NAMALWA (cell line): ENCODE results near the gene LAG3.

ENCODE experiments used
- DNase-seq: peaks from one replicate; pipeline ENCODE4 v3.0.0-alpha.2; 2015; ENCODE audit warnings: low spot score

The LAG3 gene

DNA sequence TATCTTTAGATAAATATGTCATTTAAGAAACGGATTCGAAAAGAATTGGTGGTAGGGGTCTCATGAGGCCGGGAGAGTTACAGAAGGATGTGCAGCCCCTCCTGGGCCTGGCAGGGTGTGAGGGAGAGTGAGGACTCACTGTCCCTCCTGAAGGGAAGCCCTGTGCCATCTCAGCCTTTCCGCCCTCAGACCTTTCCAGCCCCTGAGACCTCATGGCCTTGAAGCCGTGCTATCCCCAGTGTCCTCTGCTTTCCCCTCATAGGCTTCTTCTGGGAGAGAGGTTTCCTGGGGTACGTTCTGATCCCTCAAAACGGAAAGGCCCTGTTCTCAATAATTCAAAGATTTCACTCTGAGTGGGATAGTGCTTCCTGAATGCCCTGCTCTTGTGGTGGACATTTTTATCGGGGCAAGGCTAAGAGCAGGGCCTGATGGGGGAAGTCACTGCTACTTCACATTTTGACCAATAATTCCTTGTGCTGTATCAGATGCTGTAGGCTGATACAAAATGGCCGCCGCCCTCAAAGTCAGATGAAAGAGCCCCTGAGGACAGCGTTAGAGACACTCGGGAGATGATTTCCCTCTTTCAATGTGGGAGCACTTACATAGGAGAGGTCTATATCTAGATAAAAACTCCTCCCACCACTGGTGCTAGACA lies 18.3 kb downstream of the LAG3 start:
- DNase-seq: no peak

DNA sequence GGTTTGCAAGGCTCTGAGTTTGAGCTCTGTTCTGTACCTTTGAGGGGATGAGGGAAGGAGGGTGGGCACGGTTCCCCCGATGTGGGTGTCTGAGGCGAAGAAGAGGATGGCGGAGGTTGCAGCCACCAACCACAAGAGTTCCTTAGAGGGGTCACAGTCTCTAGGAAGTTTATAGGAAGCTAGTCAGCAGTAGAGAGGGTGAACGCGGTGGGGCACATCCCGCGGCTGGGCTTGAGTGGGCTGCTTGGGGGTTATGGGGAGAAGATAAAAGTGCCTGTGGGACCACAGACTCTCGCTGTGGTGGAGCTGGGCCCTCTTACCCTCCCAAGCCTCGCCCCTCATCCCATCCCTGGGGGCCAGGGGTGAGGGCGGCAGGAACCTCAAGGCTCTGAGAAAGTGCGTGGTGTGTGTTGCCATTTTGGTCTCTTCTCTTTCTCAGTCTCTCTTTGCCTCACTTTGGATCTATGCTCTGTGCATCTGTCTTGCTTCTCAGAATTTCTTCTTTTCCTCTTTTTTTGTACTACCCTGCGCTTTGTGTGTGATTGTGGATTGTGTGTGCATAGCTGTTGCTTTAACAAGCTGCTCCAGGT lies 19.7 kb downstream of the LAG3 start:
- no peak for DNase-seq

DNA sequence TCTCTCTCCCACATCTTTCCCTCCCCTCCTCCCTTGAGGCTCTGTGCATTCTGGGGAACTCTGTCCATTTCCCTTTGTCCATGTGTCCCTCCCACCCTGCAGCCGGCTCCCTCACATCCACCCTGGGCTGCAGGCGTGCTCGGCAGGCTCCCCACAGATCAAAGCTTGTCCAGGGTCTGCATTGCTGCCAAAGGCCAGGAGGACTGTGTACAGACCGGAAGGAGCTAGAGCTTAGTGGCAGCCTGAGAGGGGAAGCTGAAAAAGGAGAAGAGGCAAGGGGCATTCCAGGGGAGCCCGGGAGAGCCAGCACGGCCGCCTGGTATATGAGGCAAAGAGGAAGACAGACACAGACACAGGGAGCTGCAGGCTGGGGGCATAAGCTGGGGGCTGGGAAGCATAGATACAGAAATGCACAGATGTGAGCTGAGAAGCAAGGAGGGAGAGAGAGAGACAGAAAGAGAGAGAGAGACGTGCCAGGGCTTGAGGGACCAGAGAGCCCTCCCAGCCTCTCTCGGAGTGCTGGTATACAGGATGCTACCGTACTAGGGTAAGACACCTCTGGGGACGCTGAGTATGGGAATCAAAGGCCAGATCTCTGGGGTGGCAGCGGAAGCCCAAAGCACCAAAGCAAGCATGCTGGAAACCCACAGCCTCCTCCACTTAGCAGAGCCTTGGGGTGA lies 20.3 kb downstream of the LAG3 start:
- no peak for DNase-seq

DNA sequence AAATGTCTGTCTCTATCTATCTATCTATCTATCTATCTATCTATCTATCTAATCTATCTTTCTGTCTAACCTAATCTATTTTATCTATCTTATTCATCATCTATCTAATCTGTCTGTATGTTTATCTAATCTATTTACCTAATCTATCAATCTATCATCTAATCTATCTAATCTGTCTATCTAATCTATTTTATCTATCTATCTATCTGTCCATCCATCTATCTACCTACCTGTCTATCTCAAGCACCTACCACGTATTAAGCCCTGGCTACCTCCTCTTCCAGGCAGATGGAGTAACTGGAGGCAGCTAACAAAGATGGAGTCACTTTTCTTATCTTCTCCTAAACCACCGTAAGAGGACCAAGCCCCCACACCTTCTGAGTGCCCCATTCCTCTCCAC lies 22.8 kb downstream of the LAG3 start:
- DNase-seq: no peak

DNA sequence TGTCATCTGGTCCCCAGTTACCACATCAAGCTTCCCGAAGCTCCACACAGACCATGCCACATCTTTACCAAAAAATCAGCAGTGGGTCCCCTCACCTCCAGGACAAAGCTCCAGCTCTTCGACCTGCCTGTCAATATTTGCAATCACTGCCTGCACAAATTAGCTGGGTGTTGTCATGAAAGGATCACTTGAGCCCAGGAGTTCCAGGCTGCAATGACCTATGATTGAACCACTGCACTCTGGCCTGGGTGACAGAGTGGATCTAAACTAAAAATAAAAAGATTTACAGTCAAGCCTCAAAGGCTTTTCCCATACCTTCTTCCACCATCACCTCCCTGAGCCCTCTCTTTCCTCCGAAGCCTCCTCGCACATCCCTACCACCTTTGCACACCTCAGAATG lies 24.3 kb downstream of the LAG3 start:
- no peak for DNase-seq

DNA sequence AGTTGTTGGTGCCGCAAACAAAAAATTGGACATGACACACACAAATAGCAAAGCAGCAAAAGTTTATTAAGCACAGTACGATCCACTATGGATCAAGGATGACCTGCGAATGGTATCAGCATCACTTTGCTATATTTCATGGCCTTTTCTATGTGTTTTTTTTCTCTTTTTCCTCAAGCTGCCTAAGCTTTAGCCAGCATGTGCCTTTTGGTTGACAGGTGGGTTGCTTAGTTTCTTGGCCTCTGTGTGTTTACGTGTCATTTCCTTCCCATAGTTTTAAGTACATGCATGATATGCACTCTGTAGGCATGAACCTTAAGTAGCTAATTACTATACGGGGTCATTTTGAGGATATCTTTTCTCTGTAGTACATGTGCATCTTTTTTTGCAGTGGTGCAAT lies 26.8 kb downstream of the LAG3 start:
- DNase-seq: no peak

DNA sequence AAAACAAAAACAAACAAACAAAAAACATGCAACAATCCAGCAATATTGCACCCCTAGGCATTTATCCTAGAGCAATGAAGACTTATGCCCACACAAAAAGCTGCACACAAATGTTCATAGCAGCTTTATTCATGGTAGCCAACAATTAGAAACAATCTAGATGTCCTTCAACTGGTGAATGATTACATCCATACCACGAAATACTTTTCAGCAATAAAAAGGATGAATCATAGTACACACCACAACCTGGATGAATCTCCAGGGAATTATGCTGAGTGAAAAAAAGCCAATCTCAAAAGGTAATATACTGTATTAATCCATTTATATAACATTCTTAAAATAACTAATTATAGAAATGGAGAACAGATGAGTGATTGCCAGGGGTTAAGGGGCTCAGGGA lies 34.9 kb downstream of the LAG3 start:
- no peak for DNase-seq

DNA sequence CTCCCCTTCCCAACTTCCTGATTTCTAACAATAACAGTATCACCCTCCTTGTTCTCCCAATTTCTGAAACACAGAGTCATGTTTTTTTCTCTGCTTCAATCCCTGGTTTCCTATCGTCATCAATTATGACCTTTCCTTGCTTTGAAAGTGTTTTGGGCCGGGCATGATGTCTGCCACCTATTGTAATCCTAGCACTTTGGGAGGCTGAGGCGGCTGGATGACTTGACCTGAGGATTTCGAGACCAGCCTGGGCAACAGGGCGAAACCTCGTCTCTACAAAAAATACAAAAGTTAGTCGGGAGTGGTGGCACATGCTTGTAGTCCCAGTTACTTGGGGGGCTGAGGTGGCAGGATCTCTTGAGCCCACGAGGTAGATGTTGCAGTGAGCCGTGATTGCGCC lies 36.7 kb downstream of the LAG3 start:
- no peak for DNase-seq

DNA sequence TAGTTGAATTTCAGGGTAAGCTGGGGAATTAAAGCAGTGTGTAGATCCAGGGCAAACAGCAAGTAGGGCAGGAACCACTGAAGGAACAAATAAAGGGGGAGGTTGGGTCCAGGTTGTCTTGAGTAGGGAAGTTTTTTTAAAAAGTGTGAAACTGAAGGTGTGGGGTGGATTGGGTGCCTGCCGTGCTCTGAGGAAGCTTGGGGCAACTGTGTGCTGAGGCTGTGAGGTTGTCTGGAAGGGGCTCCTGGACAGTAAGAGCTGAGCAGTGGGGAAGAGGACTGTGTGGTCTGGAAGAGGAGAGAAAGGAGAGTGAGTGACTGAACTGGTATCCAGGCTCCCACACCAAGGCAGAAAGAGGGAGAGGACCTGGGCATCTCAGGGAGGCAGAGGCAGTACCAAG lies 38.4 kb downstream of the LAG3 start:
- DNase-seq: no peak

DNA sequence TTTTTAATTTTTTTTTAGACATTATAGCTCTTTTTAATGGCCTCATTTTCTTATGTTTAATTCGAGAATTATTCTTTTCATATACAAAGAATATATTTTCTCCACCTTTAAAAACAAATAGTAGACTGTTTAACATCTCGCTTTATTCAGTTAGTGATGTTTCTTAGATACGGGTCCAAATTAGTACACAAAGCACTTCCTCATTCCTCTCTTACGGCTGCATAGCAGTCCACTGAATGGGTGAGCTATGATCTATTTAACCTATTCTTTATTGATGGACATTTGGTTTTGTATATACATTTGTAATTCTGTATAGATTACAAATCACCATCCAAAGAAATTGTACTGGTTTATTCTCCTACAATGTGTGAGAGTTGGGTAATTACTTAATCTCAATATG lies 41.0 kb downstream of the LAG3 start:
- no peak for DNase-seq

DNA sequence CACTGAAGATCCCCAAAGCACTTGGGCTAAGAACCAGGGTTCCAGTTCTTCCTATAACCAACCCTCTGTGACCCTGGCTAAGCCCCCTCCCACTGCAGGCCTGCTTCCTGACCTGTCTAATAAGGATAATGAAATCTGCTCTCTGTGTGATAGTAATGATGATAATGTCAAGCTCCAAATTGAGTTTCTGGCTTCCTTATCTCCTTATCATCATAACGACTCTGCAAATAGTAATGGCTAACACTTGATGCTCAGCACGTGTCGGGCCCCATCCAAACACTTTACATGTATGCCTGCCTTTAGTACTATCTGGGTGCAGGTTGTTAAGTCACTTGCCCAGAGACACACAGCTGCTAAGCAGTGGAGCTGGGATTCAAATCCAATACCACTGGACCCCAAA lies 44.3 kb downstream of the LAG3 start:
- no peak for DNase-seq

DNA sequence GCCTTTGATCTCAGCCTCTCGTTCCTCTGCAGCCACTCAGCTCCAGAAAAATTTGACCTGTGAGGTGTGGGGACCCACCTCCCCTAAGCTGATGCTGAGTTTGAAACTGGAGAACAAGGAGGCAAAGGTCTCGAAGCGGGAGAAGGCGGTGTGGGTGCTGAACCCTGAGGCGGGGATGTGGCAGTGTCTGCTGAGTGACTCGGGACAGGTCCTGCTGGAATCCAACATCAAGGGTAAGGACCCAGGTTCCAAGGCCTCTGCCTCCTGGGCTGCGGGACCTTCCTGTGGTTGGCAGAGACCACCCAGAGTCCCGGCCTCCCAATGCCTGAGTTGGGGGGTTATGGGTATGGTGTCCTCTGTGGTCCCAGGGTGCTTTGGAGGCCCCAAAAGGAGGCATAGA lies 44.8 kb downstream of the LAG3 start:
- no peak for DNase-seq

DNA sequence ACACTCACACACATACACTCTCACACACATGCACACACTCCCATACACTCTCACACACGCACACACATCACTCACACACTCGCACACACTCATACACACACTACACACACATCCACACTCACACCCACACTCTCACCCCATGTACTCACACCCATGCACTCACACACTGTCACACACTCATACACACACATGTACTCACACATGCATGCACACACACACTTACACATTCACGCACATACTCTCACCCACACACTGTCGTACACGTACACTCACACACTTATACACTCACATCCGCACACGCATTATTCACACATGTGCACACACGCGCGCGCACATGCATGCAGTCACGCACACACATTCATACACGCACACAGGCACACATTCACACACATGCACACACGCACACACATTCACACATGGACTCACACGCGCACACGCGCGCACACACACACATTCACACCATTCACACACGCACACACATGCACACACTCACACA lies 45.4 kb downstream of the LAG3 start:
- no peak for DNase-seq

DNA sequence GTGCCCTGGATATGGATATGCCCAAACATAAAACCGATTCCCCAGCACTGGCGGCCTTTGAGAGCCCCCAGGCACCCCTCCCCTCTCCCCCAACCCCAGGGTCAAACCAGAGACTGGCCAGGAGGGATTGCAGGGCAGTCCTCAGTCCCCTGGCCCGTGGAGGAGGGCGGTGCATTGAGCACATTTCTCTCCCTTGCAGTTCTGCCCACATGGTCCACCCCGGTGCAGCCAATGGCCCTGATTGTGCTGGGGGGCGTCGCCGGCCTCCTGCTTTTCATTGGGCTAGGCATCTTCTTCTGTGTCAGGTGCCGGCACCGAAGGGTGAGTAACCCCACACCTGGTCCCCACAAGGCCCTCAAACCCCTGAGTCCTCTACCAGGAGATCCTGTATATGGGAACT lies 45.9 kb downstream of the LAG3 start:
- no peak for DNase-seq

DNA sequence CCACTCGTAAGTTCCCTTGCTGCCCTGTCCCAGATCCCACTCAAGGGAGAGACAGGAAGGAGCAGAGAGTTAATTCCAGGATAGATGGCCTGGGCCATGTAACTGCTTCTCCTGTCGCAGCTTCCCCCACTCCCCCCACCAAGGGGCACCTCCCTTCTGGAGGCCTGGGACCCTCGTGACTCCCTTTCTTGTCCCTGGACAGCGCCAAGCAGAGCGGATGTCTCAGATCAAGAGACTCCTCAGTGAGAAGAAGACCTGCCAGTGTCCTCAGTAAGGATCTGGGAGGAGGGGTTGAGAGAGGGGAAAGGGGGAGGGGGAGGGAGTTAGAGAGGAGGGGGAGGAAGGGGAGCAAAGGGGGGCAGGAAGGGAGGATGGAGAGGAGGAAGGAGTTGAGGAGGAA lies 46.3 kb downstream of the LAG3 start:
- DNase-seq: no peak

DNA sequence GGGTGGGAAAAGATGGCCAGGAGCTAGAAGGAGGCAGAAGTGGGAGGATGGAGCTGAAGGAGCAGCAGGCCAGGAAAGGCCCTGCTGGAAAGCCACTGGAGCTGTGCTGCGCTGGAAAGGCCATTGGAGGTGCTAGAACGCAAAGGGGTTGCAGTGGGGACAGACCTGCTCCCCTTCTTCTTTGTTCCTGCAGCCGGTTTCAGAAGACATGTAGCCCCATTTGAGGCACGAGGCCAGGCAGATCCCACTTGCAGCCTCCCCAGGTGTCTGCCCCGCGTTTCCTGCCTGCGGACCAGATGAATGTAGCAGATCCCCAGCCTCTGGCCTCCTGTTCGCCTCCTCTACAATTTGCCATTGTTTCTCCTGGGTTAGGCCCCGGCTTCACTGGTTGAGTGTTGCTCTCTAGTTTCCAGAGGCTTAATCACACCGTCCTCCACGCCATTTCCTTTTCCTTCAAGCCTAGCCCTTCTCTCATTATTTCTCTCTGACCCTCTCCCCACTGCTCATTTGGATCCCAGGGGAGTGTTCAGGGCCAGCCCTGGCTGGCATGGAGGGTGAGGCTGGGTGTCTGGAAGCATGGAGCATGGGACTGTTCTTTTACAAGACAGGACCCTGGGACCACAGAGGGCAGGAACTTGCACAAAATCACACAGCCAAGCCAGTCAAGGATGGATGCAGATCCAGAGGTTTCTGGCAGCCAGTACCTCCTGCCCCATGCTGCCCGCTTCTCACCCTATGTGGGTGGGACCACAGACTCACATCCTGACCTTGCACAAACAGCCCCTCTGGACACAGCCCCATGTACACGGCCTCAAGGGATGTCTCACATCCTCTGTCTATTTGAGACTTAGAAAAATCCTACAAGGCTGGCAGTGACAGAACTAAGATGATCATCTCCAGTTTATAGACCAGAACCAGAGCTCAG lies 47.0 kb downstream of the LAG3 start:
- no peak for DNase-seq

DNA sequence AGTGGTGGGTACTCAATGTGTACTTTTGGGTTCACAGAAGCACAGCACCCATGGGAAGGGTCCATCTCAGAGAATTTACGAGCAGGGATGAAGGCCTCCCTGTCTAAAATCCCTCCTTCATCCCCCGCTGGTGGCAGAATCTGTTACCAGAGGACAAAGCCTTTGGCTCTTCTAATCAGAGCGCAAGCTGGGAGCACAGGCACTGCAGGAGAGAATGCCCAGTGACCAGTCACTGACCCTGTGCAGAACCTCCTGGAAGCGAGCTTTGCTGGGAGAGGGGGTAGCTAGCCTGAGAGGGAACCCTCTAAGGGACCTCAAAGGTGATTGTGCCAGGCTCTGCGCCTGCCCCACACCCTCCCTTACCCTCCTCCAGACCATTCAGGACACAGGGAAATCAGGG lies 47.8 kb downstream of the LAG3 start:
- DNase-seq: no peak

DNA sequence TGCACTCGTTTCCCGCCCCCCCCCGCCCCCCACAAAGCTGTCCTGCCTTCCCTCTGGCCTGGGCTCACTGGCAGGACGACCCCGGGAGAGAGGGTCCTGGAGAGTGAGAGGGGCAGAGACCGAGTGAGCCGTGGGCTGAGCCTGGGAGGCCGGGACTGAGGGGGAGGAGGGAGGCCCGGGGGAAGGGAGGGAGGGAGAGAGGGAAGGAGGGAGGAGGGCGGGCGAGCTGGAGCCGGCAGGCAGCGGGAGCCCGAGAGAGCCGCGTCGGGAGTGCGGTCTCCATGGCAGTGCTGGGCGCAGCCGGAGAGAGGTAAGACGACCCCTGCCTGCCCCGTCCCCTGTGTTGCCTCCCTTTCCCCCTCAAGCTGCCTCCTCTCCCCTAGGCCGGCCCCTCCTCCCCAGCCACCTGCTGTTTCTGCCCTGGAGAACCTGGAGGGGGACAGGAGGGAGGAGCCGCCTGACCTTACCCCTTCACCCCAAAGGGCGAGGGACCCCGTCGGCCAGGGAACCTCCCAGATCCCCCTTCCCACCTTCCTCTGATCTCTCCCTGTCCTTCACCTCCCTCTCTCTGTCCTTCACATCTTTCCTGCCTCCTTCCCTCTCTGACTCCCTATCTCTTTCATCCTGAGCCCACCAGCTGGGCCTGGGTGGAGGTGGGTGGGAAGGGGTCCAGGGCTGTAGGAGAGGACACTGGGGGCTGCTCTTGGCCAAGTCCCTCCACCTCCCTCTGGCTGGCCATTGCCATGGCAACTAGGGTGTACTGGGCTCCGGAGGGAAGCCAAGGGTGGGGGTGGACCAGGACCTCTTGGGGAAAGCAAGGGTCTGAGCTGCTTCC lies 49.5 kb downstream of the LAG3 start, which contains the start of gene GPR162:
TSS of gene GPR162 (plus strand) at position 231 of the 835 bp plus-strand sequence. CDS start 2,078 bp downstream, outside the sequence.
- no peak for DNase-seq

DNA sequence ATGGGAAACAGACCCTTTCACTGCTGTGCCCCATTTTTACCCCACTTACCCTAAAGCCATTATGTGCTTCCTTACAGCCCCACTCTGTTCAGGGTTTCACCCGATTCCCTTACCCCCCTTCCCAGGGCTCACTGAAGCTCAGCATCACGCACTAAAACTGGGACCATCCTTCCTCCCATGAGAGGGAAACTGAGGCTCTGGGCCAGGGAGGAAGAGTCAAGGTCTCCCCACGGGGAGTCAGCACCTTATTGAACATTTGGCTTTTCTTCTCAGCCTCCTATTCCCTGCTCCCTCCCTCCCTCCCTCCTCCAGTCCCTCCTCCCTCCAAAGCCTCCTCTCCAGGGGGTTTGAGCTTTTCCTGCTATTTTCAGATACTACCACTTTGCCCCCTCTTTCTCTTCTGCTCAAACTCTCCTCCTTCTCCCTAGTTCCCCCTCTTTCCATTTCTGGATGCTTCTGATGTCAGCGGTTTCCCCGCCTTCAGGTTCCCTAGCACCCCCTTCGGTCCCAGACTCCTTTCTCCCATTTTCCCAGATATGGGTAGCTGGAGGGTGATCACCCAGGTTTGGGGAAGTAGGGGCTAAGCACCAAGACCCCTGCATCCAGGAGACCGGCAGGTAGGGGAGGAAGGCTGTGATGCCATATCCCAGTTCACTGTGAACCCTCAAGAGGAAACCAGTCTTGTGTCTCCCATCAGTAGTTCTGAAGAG lies 50.3 kb downstream of the LAG3 start:
- no peak for DNase-seq

DNA sequence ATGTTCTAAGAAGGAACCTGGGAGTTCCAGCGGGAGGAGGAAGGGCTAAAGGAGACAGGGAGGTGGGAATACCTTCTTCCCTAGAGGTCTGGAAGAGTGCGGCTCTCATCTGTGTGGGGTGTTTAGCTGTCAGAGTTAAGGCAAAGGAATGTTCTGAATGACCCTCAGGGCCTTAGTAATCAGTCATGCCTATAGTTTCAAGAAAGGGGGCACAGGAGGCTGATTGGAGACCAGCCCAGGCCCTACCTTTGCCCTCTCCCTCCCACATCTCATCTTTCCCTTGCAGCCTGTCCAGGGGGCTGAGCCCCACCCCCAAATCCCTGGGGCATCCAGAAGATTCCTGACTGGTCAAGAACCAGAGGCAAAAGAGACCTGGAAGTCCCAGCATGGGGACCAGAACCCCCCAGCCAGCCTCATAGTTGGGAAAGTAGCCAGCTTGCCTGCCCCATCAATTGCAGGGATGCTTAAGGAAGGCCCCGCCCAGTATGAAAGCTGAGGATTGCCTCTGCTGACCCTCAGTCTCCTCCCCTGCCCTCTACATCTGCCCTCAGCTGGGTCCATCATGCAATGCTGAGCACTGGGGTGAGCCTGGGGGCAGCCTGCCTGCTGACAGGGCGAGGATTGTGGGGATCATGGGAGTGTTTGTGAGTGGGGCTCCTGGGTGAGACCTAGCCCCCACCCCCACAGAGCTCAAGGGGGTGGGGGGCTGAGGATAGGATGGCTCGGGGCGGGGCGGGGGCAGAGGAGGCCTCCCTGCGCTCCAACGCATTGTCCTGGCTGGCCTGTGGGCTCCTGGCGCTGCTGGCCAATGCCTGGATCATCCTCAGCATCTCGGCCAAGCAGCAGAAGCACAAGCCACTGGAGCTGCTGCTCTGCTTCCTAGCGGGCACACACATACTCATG lies 51.1 kb downstream of the LAG3 start:
- no peak for DNase-seq
